Fibroblast of lung (primary cell): ENCODE data around the gene SCMH1. TPM values are rescaled to one million over a fixed set of nuclear protein-coding genes. Genes with fewer than 3 reads are reported as not detected.
"Not testable (repeated sequence)": the region's sequence is repeated elsewhere in the genome, so short reads cannot be mapped to it uniquely, and the experiment has no call there.

Experiments used
- DNase-seq, 2 donors: peaks; one replicate each; pipeline versions ENCODE4 v3.0.0 to v3.0.0-alpha.2; 2010; ENCODE audit warnings: low read depth in 2 of 2
- H2AFZ ChIP-seq: 2 replicates; pipeline ENCODE4 v1.5.1; 2012; ENCODE audit warnings: low read length, control low read depth, inconsistent platforms
- H3K27ac ChIP-seq: 2 replicates; pipeline ENCODE4 v1.5.1; 2011; ENCODE audit warnings: low read length, control low read depth; ENCODE audit not compliant: insufficient read depth
- H3K27me3 ChIP-seq: 2 replicates; pipeline ENCODE4 v1.5.1; 2011; ENCODE audit warnings: mild to moderate bottlenecking, low read length; ENCODE audit not compliant: control insufficient read depth, insufficient read depth
- H3K36me3 ChIP-seq: 2 replicates; pipeline ENCODE4 v1.5.1; 2011; ENCODE audit warnings: low read length; ENCODE audit not compliant: control insufficient read depth, insufficient read depth
- H3K4me1 ChIP-seq: 2 replicates; pipeline ENCODE4 v1.5.1; 2011; ENCODE audit warnings: low read length; ENCODE audit not compliant: control insufficient read depth, insufficient read depth; ENCODE audit errors: extremely low read depth
- H3K4me2 ChIP-seq: 2 replicates; pipeline ENCODE4 v1.5.1; 2011; ENCODE audit warnings: low read length, control low read depth; ENCODE audit not compliant: insufficient read depth; ENCODE audit errors: extremely low read depth
- H3K4me3 ChIP-seq, 4 experiments: fragments of 200-600 bp in 1 of 4; sonication (generic) in 1 of 4; replicated peaks in 1 of 4; 2 replicates each; pipeline ENCODE4 v1.5.1; 2011 to 2016; ENCODE audit warnings: low read length in 4 of 4, low read depth in 3 of 4, mild to moderate bottlenecking in 3 of 4, control low read depth in 2 of 4, inconsistent platforms in 1 of 4, mixed read lengths in 1 of 4; ENCODE audit not compliant: insufficient read depth in 1 of 4; ENCODE audit errors: control extremely low read depth in 1 of 4
- H3K79me2 ChIP-seq: 2 replicates; pipeline ENCODE4 v1.5.1; 2012; ENCODE audit warnings: mild to moderate bottlenecking, low read length, inconsistent platforms; ENCODE audit not compliant: control insufficient read depth, insufficient read depth
- H3K9ac ChIP-seq: 2 replicates; pipeline ENCODE4 v1.5.1; 2011; ENCODE audit warnings: mild to moderate bottlenecking, low read length, control low read depth; ENCODE audit not compliant: insufficient read depth
- H3K9me3 ChIP-seq: 2 replicates; pipeline ENCODE4 v1.5.1; 2012; ENCODE audit warnings: low read depth, low read length; ENCODE audit not compliant: control insufficient read depth, insufficient read depth
- H4K20me1 ChIP-seq: 2 replicates; pipeline ENCODE4 v1.5.1; 2011; ENCODE audit warnings: low read length; ENCODE audit not compliant: control insufficient read depth, insufficient read depth; ENCODE audit errors: extremely low read depth
- EZH2 ChIP-seq: IDR thresholded peaks from 2 replicates; pipeline ENCODE4 v1.5.1; 2012; ENCODE audit warnings: low read length, control low read depth, mild to moderate bottlenecking; ENCODE audit errors: missing control alignments
- polyA plus RNA-seq, 2 donors: library from polyadenylated mRNA; depleted of rRNA in 1 of 2; stranded (reverse) in 1 of 2; unstranded in 1 of 2; fragments of >200 nt; gene quantifications; 2 replicates each; pipeline ENCODE4 v1.2.1, GENCODE V29; 2011 to 2012; ENCODE audit warnings: missing spikeins in 1 of 2
- total RNA-seq: library from RNA; depleted of rRNA; stranded (reverse); fragments of >200 nt; gene quantifications from 2 replicates; pipeline ENCODE4 v1.2.1, GENCODE V29; 2014
- TF ChIP-seq, protein P1 (sequence below), 2 donors: IDR thresholded peaks in 1 of 2; conservative IDR thresholded peaks in 1 of 2; 1 replicate in 1 of 2; 2 replicates in 1 of 2; pipeline ENCODE4 v1.5.1; 2011 to 2012; ENCODE audit warnings: low read length in 2 of 2, control low read depth in 1 of 2, inconsistent platforms in 1 of 2, low read depth in 1 of 2, mild to moderate bottlenecking in 1 of 2

SCMH1 gene
- total and polyA plus RNA-seq, 2 donors (not counting 1 experiment from before 2014, with no cell fraction given): 20.8 to 24.8 TPM

DNA sequence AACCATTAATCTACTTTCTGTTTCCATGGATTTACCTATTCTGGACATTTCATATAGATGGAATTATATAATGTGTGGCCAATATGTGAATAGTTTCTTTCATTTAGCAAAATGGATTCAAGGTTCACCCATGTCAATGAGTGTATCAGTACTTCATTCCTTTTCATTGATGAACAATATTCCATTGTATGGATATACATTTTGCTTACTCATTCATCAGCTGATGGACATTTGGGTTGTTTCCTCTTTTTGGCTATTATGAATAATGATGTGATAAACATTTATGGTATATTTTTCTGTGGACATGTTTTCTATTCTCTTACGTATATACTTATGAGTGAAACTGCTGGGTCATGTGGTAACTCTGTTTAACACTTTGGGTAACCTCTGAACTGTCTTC, 97.8 kb downstream of the SCMH1 start:
- TF ChIP-seq, protein P1, sequence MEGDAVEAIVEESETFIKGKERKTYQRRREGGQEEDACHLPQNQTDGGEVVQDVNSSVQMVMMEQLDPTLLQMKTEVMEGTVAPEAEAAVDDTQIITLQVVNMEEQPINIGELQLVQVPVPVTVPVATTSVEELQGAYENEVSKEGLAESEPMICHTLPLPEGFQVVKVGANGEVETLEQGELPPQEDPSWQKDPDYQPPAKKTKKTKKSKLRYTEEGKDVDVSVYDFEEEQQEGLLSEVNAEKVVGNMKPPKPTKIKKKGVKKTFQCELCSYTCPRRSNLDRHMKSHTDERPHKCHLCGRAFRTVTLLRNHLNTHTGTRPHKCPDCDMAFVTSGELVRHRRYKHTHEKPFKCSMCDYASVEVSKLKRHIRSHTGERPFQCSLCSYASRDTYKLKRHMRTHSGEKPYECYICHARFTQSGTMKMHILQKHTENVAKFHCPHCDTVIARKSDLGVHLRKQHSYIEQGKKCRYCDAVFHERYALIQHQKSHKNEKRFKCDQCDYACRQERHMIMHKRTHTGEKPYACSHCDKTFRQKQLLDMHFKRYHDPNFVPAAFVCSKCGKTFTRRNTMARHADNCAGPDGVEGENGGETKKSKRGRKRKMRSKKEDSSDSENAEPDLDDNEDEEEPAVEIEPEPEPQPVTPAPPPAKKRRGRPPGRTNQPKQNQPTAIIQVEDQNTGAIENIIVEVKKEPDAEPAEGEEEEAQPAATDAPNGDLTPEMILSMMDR (conservative IDR thresholded peaks at IDR 0.05 in 1 of 2, IDR thresholded peaks at IDR 0.05 in 1 of 2; ENCODE audit: low read depth in 1 of 2, low read length in 2 of 2): no peak
- no peak for TF ChIP-seq EZH2
- Histone ChIP-seq H4K20me1 (no peaks in the 10 kb centered on the region), H3K4me2 (no peak overlapping the region), H3K9me3 (no peaks in the 10 kb centered on the region), H3K27me3 (no peaks in the 10 kb centered on the region), H3K4me3 (no peak overlapping the region), H3K9ac (no peak overlapping the region), H3K4me1 (no peaks in the 10 kb centered on the region), H3K36me3 (peaks cover 1% of the 10 kb centered on the region), H2AFZ (no peak overlapping the region), H3K79me2 (no peaks in the 10 kb centered on the region), H3K27ac (no peak overlapping the region)
- DNase-seq: no peak

- Histone ChIP-seq H3K27me3 (no peaks in the 10 kb centered on the region), H3K4me3 (no peak overlapping the region), H2AFZ (no peak overlapping the region), H3K9me3 (no peaks in the 10 kb centered on the region), H4K20me1 (no peaks in the 10 kb centered on the region), H3K27ac (no peak overlapping the region), H3K79me2 (no peaks in the 10 kb centered on the region), H3K36me3 (no peaks in the 10 kb centered on the region), H3K9ac (no peak overlapping the region), H3K4me2 (no peak overlapping the region), H3K4me1 (no peaks in the 10 kb centered on the region)
- no peak for DNase-seq
- TF ChIP-seq, protein P1 (conservative IDR thresholded peaks at IDR 0.05 in 1 of 2, IDR thresholded peaks at IDR 0.05 in 1 of 2; ENCODE audit: low read depth in 1 of 2, low read length in 2 of 2): no peak
- TF ChIP-seq EZH2: no peak
Observed at GRCh38 chr1:41138549-41138948, 103.6 kb downstream of the SCMH1 start.

- Histone ChIP-seq H3K4me3 (no peak overlapping the region), H3K4me1 (no peaks in the 10 kb centered on the region), H3K9ac (no peak overlapping the region), H3K4me2 (no peak overlapping the region), H4K20me1 (no peaks in the 10 kb centered on the region), H3K27ac (no peak overlapping the region), H3K27me3 (no peaks in the 10 kb centered on the region), H3K36me3 (no peaks in the 10 kb centered on the region), H3K79me2 (no peaks in the 10 kb centered on the region), H2AFZ (no peak overlapping the region), H3K9me3 (no peaks in the 10 kb centered on the region)
- DNase-seq: no peak
- no peak for TF ChIP-seq EZH2
- TF ChIP-seq, protein P1 (conservative IDR thresholded peaks at IDR 0.05 in 1 of 2, IDR thresholded peaks at IDR 0.05 in 1 of 2; ENCODE audit: low read depth in 1 of 2, low read length in 2 of 2): no peak
Observed at GRCh38 chr1:41135196-41135947, 106.7 kb downstream of the SCMH1 start.

DNA sequence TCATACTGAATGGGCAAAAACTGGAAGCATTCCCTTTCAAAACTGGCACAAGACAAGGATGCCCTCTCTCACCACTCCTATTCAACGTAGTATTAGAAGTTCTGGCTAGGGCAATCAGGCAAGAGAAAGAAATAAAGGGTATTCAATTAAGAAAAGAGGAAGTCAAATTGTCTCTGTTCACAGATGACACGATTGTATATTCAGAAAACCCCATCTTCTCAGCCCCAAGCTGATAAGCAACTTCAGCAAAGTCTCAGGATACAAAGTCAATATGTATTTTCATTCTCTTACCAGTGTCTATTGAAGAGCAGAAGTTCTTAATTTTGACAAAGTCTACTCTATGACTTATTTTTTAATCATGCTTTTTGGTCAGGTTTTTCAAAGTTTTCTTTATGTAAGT, 107.8 kb downstream of the SCMH1 start:
- not testable (repeated sequence) for H3K4me1 ChIP-seq, H3K27me3 ChIP-seq, DNase-seq, H3K27ac ChIP-seq, H3K79me2 ChIP-seq, H3K36me3 ChIP-seq, H3K4me3 ChIP-seq, H2AFZ ChIP-seq, H3K9me3 ChIP-seq, H3K4me2 ChIP-seq, H3K9ac ChIP-seq, H4K20me1 ChIP-seq
